DND-41 (cell line): Measurements from ENCODE around the gene LYZL2.

Experiments
- EZH2 ChIP-seq: IDR thresholded peaks from 3 replicates; pipeline ENCODE4 v1.6.1; 2012; ENCODE audit warnings: borderline replicate concordance, low read depth, mild to moderate bottlenecking, moderate library complexity, low read length, inconsistent platforms; ENCODE audit not compliant: severe bottlenecking
- TF ChIP-seq, protein P1 (sequence below): IDR thresholded peaks from 2 replicates; pipeline ENCODE4 v1.5.1; 2012; ENCODE audit warnings: borderline replicate concordance, low read length, moderate library complexity, mild to moderate bottlenecking; ENCODE audit not compliant: poor library complexity, severe bottlenecking; ENCODE audit errors: extremely low read depth

DNA sequence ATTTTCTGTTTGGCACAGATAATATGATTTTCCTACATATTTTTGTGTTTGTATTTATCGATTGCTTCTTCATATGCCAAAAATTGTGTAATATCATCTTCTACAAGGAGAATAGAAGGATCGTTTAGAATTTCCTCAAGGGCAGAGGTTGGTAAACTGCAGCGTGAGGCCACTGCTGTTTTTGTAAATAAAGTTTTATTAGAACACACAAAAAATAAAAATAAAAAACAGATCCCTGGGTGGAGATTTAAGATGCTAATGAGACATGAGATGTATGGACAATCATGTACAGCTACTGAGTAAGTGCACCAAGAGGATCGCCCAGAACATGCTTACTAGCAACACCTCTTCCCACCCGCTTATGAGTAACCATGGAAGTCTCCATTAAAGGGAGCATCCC lies 9.6 kb downstream of the LYZL2 start:
- TF ChIP-seq, protein P1, sequence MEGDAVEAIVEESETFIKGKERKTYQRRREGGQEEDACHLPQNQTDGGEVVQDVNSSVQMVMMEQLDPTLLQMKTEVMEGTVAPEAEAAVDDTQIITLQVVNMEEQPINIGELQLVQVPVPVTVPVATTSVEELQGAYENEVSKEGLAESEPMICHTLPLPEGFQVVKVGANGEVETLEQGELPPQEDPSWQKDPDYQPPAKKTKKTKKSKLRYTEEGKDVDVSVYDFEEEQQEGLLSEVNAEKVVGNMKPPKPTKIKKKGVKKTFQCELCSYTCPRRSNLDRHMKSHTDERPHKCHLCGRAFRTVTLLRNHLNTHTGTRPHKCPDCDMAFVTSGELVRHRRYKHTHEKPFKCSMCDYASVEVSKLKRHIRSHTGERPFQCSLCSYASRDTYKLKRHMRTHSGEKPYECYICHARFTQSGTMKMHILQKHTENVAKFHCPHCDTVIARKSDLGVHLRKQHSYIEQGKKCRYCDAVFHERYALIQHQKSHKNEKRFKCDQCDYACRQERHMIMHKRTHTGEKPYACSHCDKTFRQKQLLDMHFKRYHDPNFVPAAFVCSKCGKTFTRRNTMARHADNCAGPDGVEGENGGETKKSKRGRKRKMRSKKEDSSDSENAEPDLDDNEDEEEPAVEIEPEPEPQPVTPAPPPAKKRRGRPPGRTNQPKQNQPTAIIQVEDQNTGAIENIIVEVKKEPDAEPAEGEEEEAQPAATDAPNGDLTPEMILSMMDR = no peak
- TF ChIP-seq EZH2 = no peak
